IMR-90 (cell line): ENCODE data around the gene MAML3. TPM values are rescaled to one million over a fixed set of nuclear protein-coding genes. Genes with fewer than 3 reads are reported as not detected.

Experiments used
- ATAC-seq: fragments of 200-7000 bp; cut with Tn5 transposase; 2 replicates; pipeline ENCODE4 v1.9.1; 2020; ENCODE audit warnings: low read depth, mild to moderate bottlenecking, moderate library complexity
- BruUV-seq: library from RNA; stranded (reverse); fragments of 400-500 nt; replicated peaks from 2 replicates; lab custom pipeline; 2021; lab: Mats Ljungman, UMichigan
- CTCF ChIA-PET: fragments of 300-600 bp; formaldehyde crosslinking; extraction: SDS; loops from one replicate; lab custom pipeline; 2021; ENCODE audit warnings: antibody characterized with exemption; lab: Yijun Ruan, JAX
- POLR2A ChIA-PET: fragments of 300-600 bp; sonication (Branson Sonifier 250); formaldehyde crosslinking; loops from one replicate; lab custom pipeline; 2022; ENCODE audit warnings: antibody characterized with exemption; ENCODE audit not compliant: unreplicated experiment; lab: Charles Lee
- DNase-seq: peaks from one replicate; pipeline ENCODE4 v3.0.0; 2013
- H2AFZ ChIP-seq: replicated peaks from 2 replicates; pipeline ENCODE3; 2013; ENCODE audit warnings: low read length, mild to moderate bottlenecking; ENCODE audit not compliant: poor library complexity
- H2AK5ac ChIP-seq: 2 replicates; pipeline ENCODE4 v1.6.1; 2013; ENCODE audit warnings: low read depth, low read length, inconsistent platforms
- H2AK9ac ChIP-seq: replicated peaks from 2 replicates; pipeline ENCODE3; 2013; ENCODE audit warnings: mild to moderate bottlenecking, low read depth, low read length, moderate library complexity; ENCODE audit not compliant: poor library complexity
- H2BK120ac ChIP-seq: 2 replicates; pipeline ENCODE4 v1.6.1; 2013; ENCODE audit warnings: low read depth, low read length, inconsistent platforms
- H2BK15ac ChIP-seq: 3 replicates; pipeline ENCODE4 v1.6.1; 2013; ENCODE audit warnings: low read depth, low read length, inconsistent platforms
- H2BK20ac ChIP-seq: 2 replicates; pipeline ENCODE4 v1.6.1; 2013; ENCODE audit warnings: low read depth, mild to moderate bottlenecking, inconsistent platforms, low read length, moderate library complexity
- H2BK5ac ChIP-seq: 2 replicates; pipeline ENCODE4 v1.6.1; 2013; ENCODE audit warnings: mild to moderate bottlenecking, low read depth, low read length, inconsistent platforms; ENCODE audit not compliant: poor library complexity, severe bottlenecking
- H3K14ac ChIP-seq: replicated peaks from 2 replicates; pipeline ENCODE4 v1.6.1; 2013; ENCODE audit warnings: low read depth, low read length, inconsistent platforms
- H3K18ac ChIP-seq: 2 replicates; pipeline ENCODE4 v1.6.1; 2013; ENCODE audit warnings: low read depth, low read length, control low read depth
- H3K23ac ChIP-seq: 2 replicates; pipeline ENCODE4 v1.6.1; 2013; ENCODE audit warnings: low read depth, low read length, inconsistent platforms
- H3K27ac ChIP-seq: 2 replicates; pipeline ENCODE4 v1.5.1; 2013; ENCODE audit warnings: mild to moderate bottlenecking, control low read depth, low read length; ENCODE audit not compliant: insufficient read depth
- H3K27me3 ChIP-seq: 2 replicates; pipeline ENCODE4 v1.6.1; 2013; ENCODE audit warnings: low read length; ENCODE audit not compliant: control insufficient read depth, insufficient read depth
- H3K36me3 ChIP-seq: 2 replicates; pipeline ENCODE4 v1.6.1; 2013; ENCODE audit warnings: low read length, mixed read lengths; ENCODE audit not compliant: control insufficient read depth, insufficient read depth
- H3K4ac ChIP-seq: 2 replicates; pipeline ENCODE4 v1.6.1; 2013; ENCODE audit warnings: low read depth, low read length, inconsistent platforms
- H3K4me1 ChIP-seq: 2 replicates; pipeline ENCODE4 v1.6.1; 2013; ENCODE audit warnings: low read length, mixed read lengths; ENCODE audit not compliant: control insufficient read depth, insufficient read depth
- H3K4me2 ChIP-seq: 2 replicates; pipeline ENCODE4 v1.6.1; 2013; ENCODE audit warnings: low read depth, mild to moderate bottlenecking, control low read depth, low read length, moderate library complexity
- H3K4me3 ChIP-seq: 2 replicates; pipeline ENCODE4 v1.5.1; 2013; ENCODE audit warnings: low read depth, mild to moderate bottlenecking, control low read depth, low read length, moderate library complexity; ENCODE audit not compliant: insufficient read depth
- H3K56ac ChIP-seq: 2 replicates; pipeline ENCODE4 v1.6.1; 2013; ENCODE audit warnings: low read length, inconsistent platforms; ENCODE audit not compliant: insufficient read depth; ENCODE audit errors: extremely low read depth
- H3K79me1 ChIP-seq, 2 experiments: 2 replicates each; pipeline ENCODE4 v1.6.1; 2013; ENCODE audit warnings: low read length in 2 of 2, inconsistent platforms in 1 of 2, low read depth in 1 of 2
- H3K9ac ChIP-seq: 2 replicates; pipeline ENCODE4 v1.6.1; 2013; ENCODE audit warnings: low read depth, low read length, control low read depth
- H3K9me1 ChIP-seq: 2 replicates; pipeline ENCODE4 v1.6.1; 2013; ENCODE audit warnings: low read length, inconsistent platforms; ENCODE audit not compliant: insufficient read depth
- H3K9me3 ChIP-seq: 2 replicates; pipeline ENCODE4 v1.6.1; 2013; ENCODE audit warnings: low read length; ENCODE audit not compliant: control insufficient read depth, insufficient read depth
- H4K20me1 ChIP-seq: 2 replicates; pipeline ENCODE4 v1.6.1; 2013; ENCODE audit warnings: low read length, inconsistent platforms; ENCODE audit not compliant: insufficient read depth
- H4K5ac ChIP-seq: 2 replicates; pipeline ENCODE4 v1.6.1; 2013; ENCODE audit warnings: mild to moderate bottlenecking, low read depth, low read length, control low read depth
- H4K8ac ChIP-seq, 2 experiments: 2 replicates each; pipeline ENCODE4 v1.6.1; 2013; ENCODE audit warnings: low read depth in 2 of 2, low read length in 2 of 2, control low read depth in 1 of 2, inconsistent platforms in 1 of 2
- H4K91ac ChIP-seq: 2 replicates; pipeline ENCODE4 v1.6.1; 2013; ENCODE audit warnings: low read depth, low read length, inconsistent platforms; ENCODE audit not compliant: insufficient read depth
- BHLHE40 ChIP-seq: fragments of 150-350 bp; IDR thresholded peaks from 2 replicates; pipeline ENCODE4 v1.6.1; 2016; ENCODE audit warnings: mild to moderate bottlenecking, low read depth, low read length
- CEBPB ChIP-seq: IDR thresholded peaks from 2 replicates; pipeline ENCODE4 v1.6.1; 2012; ENCODE audit warnings: low read depth, low read length, improper control_type of control experiment
- CHD1 ChIP-seq: IDR thresholded peaks from 2 replicates; pipeline ENCODE4 v1.6.1; 2012; ENCODE audit warnings: low read depth, low read length, improper control_type of control experiment
- ELK1 ChIP-seq: fragments of 150-350 bp; IDR thresholded peaks from 2 replicates; pipeline ENCODE4 v1.6.1; 2016; ENCODE audit warnings: low read depth, mild to moderate bottlenecking, low read length, moderate library complexity, borderline replicate concordance
- FOS ChIP-seq: fragments of 150-350 bp; IDR thresholded peaks from 2 replicates; pipeline ENCODE4 v1.6.1; 2016; ENCODE audit warnings: low read depth, low read length
- MAFK ChIP-seq: IDR thresholded peaks from 2 replicates; pipeline ENCODE4 v1.6.1; 2012; ENCODE audit warnings: low read depth, low read length, improper control_type of control experiment
- MAZ ChIP-seq: IDR thresholded peaks from 2 replicates; pipeline ENCODE4 v1.6.1; 2012; ENCODE audit warnings: low read depth, mild to moderate bottlenecking, low read length, improper control_type of control experiment, moderate library complexity, borderline replicate concordance
- MXI1 ChIP-seq: IDR thresholded peaks from 2 replicates; pipeline ENCODE4 v1.6.1; 2012; ENCODE audit warnings: low read depth, mild to moderate bottlenecking, low read length, moderate library complexity, borderline replicate concordance
- NFE2L2 ChIP-seq: fragments of 150-350 bp; IDR thresholded peaks from 2 replicates; pipeline ENCODE4 v1.6.1; 2016; ENCODE audit warnings: low read depth, mild to moderate bottlenecking, low read length
- POLR2A ChIP-seq: IDR thresholded peaks from 2 replicates; pipeline ENCODE4 v1.6.1; 2012; ENCODE audit warnings: mild to moderate bottlenecking, low read depth, low read length
- RAD21 ChIP-seq: IDR thresholded peaks from 2 replicates; pipeline ENCODE4 v1.6.1; 2012; ENCODE audit warnings: low read length, improper control_type of control experiment
- RCOR1 ChIP-seq: IDR thresholded peaks from 2 replicates; pipeline ENCODE4 v1.6.1; 2012; ENCODE audit warnings: mild to moderate bottlenecking, low read length, improper control_type of control experiment; ENCODE audit not compliant: insufficient replicate concordance
- RFX5 ChIP-seq: IDR thresholded peaks from 2 replicates; pipeline ENCODE4 v1.8.0; 2012; ENCODE audit warnings: low read depth, mild to moderate bottlenecking, low read length, moderate library complexity
- SMC3 ChIP-seq: fragments of 150-350 bp; IDR thresholded peaks from 2 replicates; pipeline ENCODE4 v1.6.1; 2016; ENCODE audit warnings: low read depth, mild to moderate bottlenecking, antibody characterized with exemption, low read length, moderate library complexity
- USF2 ChIP-seq: fragments of 150-350 bp; IDR thresholded peaks from 2 replicates; pipeline ENCODE4 v1.6.1; 2017; ENCODE audit warnings: mild to moderate bottlenecking, antibody characterized with exemption, low read length, low read depth
- WGBS, 2 experiments: methylation state at CpG; one replicate each; pipeline versions ENCODE4 v1.1.5 to v1.1.7; 2013; ENCODE audit warnings: missing lambda C conversion rate in 2 of 2; ENCODE audit not compliant: insufficient read length in 1 of 2; ENCODE audit errors: extremely low coverage in 2 of 2; 5-methylcytosine and 5-hydroxymethylcytosine counted together
- dilution Hi-C: fragments of 300-500 bp; cut with HindIII; formaldehyde crosslinking; loops from one replicate; pipeline ENCODE4 v1.14.3; 2018; ENCODE audit warnings: low sequenced_read_pairs; ENCODE audit not compliant: unreplicated experiment
- in situ Hi-C: fragments of 300-500 bp; cut with MboI; formaldehyde crosslinking; loops from 3 replicates; pipeline ENCODE4 v1.14.3; 2019; ENCODE audit warnings: low sequenced_read_pairs, inconsistent platforms, mixed read lengths
- intact Hi-C: fragments of 100-400 bp; cut with micrococcal nuclease; formaldehyde crosslinking; loops from 2 replicates; pipeline ENCODE4 v1.10.0; 2022
- polyA plus RNA-seq, 3 experiments: library from polyadenylated mRNA; depleted of rRNA; stranded (reverse); fragments of >200 nt; gene quantifications; 2 replicates each; pipeline ENCODE4 v1.2.3, GENCODE V29; 2012; ENCODE audit warnings: low replicate concordance in 1 of 3
- total RNA-seq: library from RNA; depleted of rRNA; stranded (reverse); fragments of >200 nt; gene quantifications from 2 replicates; pipeline ENCODE4 v1.2.3, GENCODE V29; 2012
- TF ChIP-seq, protein P1 (sequence below): conservative IDR thresholded peaks from 2 replicates; pipeline ENCODE4 v1.5.1; 2012; ENCODE audit warnings: mild to moderate bottlenecking, low read depth, low read length, improper control_type of control experiment

The MAML3 gene
- total and polyA plus RNA-seq, 2 of the 4 experiments (the other 2 are of a cell fraction) = 0.90 to 1.7 TPM

DNA sequence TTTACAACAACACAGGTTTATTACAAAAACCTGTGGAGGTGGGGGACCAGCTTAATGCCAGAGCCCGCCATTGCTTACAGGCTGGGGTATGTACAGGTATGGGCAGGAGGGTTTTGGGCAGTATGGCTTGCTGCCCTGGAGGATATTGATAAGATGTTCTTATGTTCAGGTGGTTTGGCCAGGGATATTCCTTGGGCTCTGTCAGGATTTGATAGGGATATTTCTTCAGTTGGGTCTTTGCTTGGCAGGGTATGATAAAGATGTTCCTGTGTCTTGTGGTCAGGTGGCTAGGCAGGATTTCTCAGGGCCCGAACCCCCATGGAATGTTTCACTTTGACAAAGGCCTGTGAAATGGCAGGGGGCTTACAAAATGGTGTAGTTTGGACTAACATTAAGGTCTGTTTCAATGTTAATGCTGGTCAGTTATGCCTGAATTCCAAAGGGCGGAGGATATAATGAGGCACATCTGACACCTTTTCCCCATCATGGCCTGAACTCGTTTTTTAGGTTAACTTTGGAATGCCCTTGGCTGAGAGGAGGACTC, 485.3 kb downstream of the MAML3 start:
- CTCF ChIA-PET = no interaction called here
- ATAC-seq = no peak
- Histone ChIP-seq H3K4me2 (no peak overlapping the region), H3K18ac (no peak overlapping the region), H3K4me3 (no peak overlapping the region), H4K20me1 (no peaks in the 10 kb centered on the region), H2BK20ac (no peak overlapping the region), H3K56ac (no peak overlapping the region), H2AK5ac (no peak overlapping the region), H3K36me3 (no peaks in the 10 kb centered on the region), H4K8ac (no peak overlapping the region), H3K9ac (no peak overlapping the region), H3K4ac (no peak overlapping the region), H2AK9ac (no peak overlapping the region), H2BK5ac (no peak overlapping the region), H3K9me1 (0 out of 2 replicates have a peak, but pooled peaks cover 3% of the 10 kb centered on the region), H3K79me1 (0 out of 4 replicates have a peak, but pooled peaks cover 0 to 4% of the 10 kb centered on the region in 2 experiments), H2AFZ (no peak overlapping the region), H2BK120ac (no peak overlapping the region), H3K9me3 (no peaks in the 10 kb centered on the region), H2BK15ac (no peak overlapping the region), H4K91ac (no peak overlapping the region), H3K23ac (no peak overlapping the region), H4K5ac (no peak overlapping the region), H3K27me3 (no peaks in the 10 kb centered on the region), H3K4me1 (peaks cover 2% of the 10 kb centered on the region; the same call in 1 of the 2 replicates), H3K27ac (no peak overlapping the region), H3K14ac (no peak overlapping the region)
- WGBS, 2 experiments = no CpG with 5 or more reads among the region's 4 CpGs
- POLR2A ChIA-PET = no interaction called here
- in situ Hi-C loops (no loop called here), dilution Hi-C loops (no loop called here), intact Hi-C loops (no loop called here)
- TF ChIP-seq CHD1 (no peak), RFX5 (no peak), MXI1 (no peak), USF2 (no peak), BHLHE40 (no peak), NFE2L2 (no peak), CEBPB (no peak), MAFK (no peak), RCOR1 (no peak), SMC3 (no peak), POLR2A (no peak), RAD21 (no peak), ELK1 (no peak), MAZ (no peak), FOS (no peak)
- TF ChIP-seq, protein P1, sequence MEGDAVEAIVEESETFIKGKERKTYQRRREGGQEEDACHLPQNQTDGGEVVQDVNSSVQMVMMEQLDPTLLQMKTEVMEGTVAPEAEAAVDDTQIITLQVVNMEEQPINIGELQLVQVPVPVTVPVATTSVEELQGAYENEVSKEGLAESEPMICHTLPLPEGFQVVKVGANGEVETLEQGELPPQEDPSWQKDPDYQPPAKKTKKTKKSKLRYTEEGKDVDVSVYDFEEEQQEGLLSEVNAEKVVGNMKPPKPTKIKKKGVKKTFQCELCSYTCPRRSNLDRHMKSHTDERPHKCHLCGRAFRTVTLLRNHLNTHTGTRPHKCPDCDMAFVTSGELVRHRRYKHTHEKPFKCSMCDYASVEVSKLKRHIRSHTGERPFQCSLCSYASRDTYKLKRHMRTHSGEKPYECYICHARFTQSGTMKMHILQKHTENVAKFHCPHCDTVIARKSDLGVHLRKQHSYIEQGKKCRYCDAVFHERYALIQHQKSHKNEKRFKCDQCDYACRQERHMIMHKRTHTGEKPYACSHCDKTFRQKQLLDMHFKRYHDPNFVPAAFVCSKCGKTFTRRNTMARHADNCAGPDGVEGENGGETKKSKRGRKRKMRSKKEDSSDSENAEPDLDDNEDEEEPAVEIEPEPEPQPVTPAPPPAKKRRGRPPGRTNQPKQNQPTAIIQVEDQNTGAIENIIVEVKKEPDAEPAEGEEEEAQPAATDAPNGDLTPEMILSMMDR = no peak
- BruUV-seq = no TSS peak
- no peak for DNase-seq
